ENCODE data around the gene PIGP. TPM values are rescaled to one million over a fixed set of nuclear protein-coding genes. Genes with fewer than 3 reads are reported as not detected.

Gene PIGP
- total and polyA plus RNA-seq, 9 of the 15 experiments (the other 6 are each of a cell fraction or from before 2014, with no cell fraction given), result 18.3 to 122 (median 35.6) TPM

DNA sequence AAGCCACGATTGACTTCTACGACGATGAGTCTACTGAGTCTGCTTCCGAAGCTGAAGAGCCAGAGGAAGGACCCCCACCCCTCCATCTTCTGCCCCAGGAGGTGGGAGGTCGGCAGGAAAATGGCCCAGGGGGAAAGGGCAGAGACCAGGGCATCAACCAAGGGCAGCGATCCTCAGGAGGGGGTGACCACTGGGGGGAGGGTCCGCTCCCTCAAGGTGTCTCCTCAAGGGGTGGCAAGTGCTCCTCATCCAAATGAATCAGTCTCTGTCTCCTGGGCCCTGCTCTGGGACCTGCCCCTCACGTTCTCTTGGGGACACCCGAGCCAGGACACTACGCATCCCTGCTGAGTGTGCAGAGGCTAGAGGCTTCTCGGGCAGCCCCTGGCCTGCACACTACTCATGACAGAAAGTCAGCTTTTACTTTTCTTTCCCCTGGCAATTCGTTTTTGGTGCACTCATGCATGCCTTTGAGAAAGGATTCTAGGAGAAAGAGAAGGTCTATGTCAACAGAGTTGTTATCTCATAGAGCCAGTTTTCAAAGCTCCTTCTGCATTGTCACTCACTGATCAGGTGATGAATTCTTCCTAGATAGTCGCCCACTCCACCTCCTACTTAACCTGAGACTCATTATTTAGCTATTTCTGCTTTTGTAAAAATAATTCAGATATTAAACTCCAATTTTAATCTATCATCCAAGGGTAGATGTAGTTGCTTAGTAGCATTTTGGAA is 54.8 kb downstream of the PIGP start (continued):
- TF ChIP-seq ZNF639 (CRISPR knock-in tag; conservative IDR thresholded peaks at IDR 0.05 in 1 of 2, IDR thresholded peaks at IDR 0.05 in 1 of 2) (no peak), NR4A1 (CRISPR knock-in tag; IDR thresholded peaks at IDR 0.05) (no peak), NR4A1 (tag; IDR thresholded peaks at IDR 0.05) (no peak), SNRNP70 (optimal IDR thresholded peaks at IDR 0.05; ENCODE audit: low read depth, low read length) (no peak), ZNF717 (CRISPR knock-in tag; IDR thresholded peaks at IDR 0.05) (no peak), MITF (IDR thresholded peaks at IDR 0.05) (no peak), SPI1 (IDR thresholded peaks at IDR 0.05; ENCODE audit: borderline replicate concordance, low read depth, low read length) (no peak), CEBPZ (IDR thresholded peaks at IDR 0.05; ENCODE audit: borderline replicate concordance, low read depth, low read length) (no peak), MCM2 (IDR thresholded peaks at IDR 0.05; ENCODE audit: low read depth) (no peak), NR3C1 (CRISPR knock-in tag; IDR thresholded peaks at IDR 0.05) (no peak), GTF2B (IDR thresholded peaks at IDR 0.05; ENCODE audit: extremely low read depth, insufficient read length) (no peak), ZNF551 (CRISPR knock-in tag; IDR thresholded peaks at IDR 0.05) (no peak), COPS2 (conservative IDR thresholded peaks at IDR 0.05) (no peak), ZNF253 (CRISPR knock-in tag; conservative IDR thresholded peaks at IDR 0.05) (no peak), DMBX1 (CRISPR knock-in tag; IDR thresholded peaks at IDR 0.05; ENCODE audit: borderline replicate concordance) (no peak; the same call in 1 of the 2 replicates), MXI1 (IDR thresholded peaks at IDR 0.05; ENCODE audit: low read depth, low read length) (no peak), ZZZ3 (IDR thresholded peaks at IDR 0.05) (no peak), ERF (CRISPR knock-in tag; IDR thresholded peaks at IDR 0.05) (no peak), SMC3 (conservative IDR thresholded peaks at IDR 0.05; ENCODE audit: insufficient read depth, low read depth, low read length) (no peak)

All from K562 (cell line).